Smooth muscle cell (in vitro differentiated cells): ENCODE data around the gene ARHGEF19. TPM values are rescaled to one million over a fixed set of nuclear protein-coding genes. Genes with fewer than 3 reads are reported as not detected.
A peak's percentile ranks its signal among the peaks of the same experiment; 100 is the strongest.

Experiments
- DNase-seq: peaks from one replicate; lab custom pipeline; 2025; ENCODE audit not compliant: unreplicated experiment; lab: John Stamatoyannopoulos, UW
- H2AFZ ChIP-seq: fragments of 200-600 bp; sonication (generic); 2 replicates; pipeline ENCODE4 v1.6.0; 2016; ENCODE audit warnings: antibody characterized with exemption, low read depth, mild to moderate bottlenecking
- H3F3A ChIP-seq: fragments of 200-600 bp; sonication (generic); 2 replicates; pipeline ENCODE4 v1.6.0; 2017; ENCODE audit warnings: antibody characterized with exemption, low read depth
- H3K27ac ChIP-seq: fragments of 200-600 bp; sonication (generic); 2 replicates; pipeline ENCODE4 v1.5.1; 2016; ENCODE audit warnings: low read depth, mild to moderate bottlenecking
- H3K27me3 ChIP-seq: fragments of 200-600 bp; sonication (generic); 2 replicates; pipeline ENCODE4 v1.6.1; 2016; ENCODE audit warnings: low read depth, mild to moderate bottlenecking
- H3K36me3 ChIP-seq: fragments of 200-600 bp; sonication (generic); 2 replicates; pipeline ENCODE4 v1.5.1; 2016; ENCODE audit warnings: low read depth
- H3K4me1 ChIP-seq: fragments of 200-600 bp; sonication (generic); 2 replicates; pipeline ENCODE4 v1.5.1; 2016; ENCODE audit warnings: low read depth
- H3K4me2 ChIP-seq: fragments of 200-600 bp; sonication (generic); 2 replicates; pipeline ENCODE4 v1.6.0; 2016; ENCODE audit warnings: mild to moderate bottlenecking
- H3K4me3 ChIP-seq: fragments of 200-600 bp; sonication (generic); 2 replicates; pipeline ENCODE4 v1.5.1; 2016; ENCODE audit warnings: mild to moderate bottlenecking
- H3K79me2 ChIP-seq: fragments of 200-600 bp; sonication (generic); 2 replicates; pipeline ENCODE4 v1.6.0; 2016; ENCODE audit warnings: low read depth, mild to moderate bottlenecking
- H3K9ac ChIP-seq: fragments of 200-600 bp; sonication (generic); 2 replicates; pipeline ENCODE4 v1.6.0; 2016; ENCODE audit warnings: low read depth
- H3K9me3 ChIP-seq: fragments of 200-600 bp; sonication (generic); replicated peaks from 2 replicates; pipeline ENCODE4 v1.5.1; 2016; ENCODE audit warnings: low read depth
- H4K20me1 ChIP-seq: fragments of 200-600 bp; sonication (generic); 2 replicates; pipeline ENCODE4 v1.6.0; 2016; ENCODE audit warnings: low read depth
- WGBS: methylation state at CpG from one replicate; pipeline ENCODE4 v1.1.7; 2016; ENCODE audit warnings: low lambda C conversion rate; 5-methylcytosine and 5-hydroxymethylcytosine counted together
- polyA plus RNA-seq: library from polyadenylated mRNA; unstranded; fragments of >200 nt; fragmentation: Nextera tagmentation; extraction: Ambion mirVana; gene quantifications from 2 replicates; pipeline ENCODE4 v1.2.1, GENCODE V29; 2016
- total RNA-seq: library from RNA; depleted of rRNA; stranded (reverse); fragments of >200 nt; gene quantifications from 2 replicates; pipeline ENCODE4 v1.2.3, GENCODE V29; 2014
- TF ChIP-seq, protein P1 (sequence below): fragments of 200-600 bp; sonication (generic); IDR thresholded peaks from 2 replicates; pipeline ENCODE4 v1.5.1; 2017; ENCODE audit warnings: borderline replicate concordance, mild to moderate bottlenecking, antibody characterized with exemption; ENCODE audit not compliant: insufficient read depth, poor library complexity, severe bottlenecking

ARHGEF19 gene
- total and polyA plus RNA-seq, 2 experiments from 2014 or later: 32.1 to 45.9 TPM

DNA sequence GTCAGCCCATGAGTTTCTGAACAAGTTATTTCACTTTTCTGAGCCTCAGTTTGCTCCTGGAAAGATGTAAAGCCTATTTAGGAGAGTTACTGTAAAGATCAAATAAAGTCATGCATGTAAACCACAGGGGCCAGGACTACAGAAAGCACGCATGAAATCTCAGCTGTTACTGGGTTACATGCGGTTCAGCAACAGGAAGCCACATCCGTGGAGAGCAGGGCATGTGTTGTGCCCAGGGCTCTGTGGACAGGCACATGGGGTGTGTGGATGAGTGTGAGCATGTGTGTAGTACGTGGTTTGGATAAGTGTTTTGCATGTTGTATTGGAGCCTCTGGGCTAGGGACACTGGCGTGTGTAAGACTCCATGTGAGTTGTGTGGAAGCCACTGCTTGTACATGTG, 54.4 kb downstream of the ARHGEF19 start:
- 95% methylated on average over 5 of the region's 5 CpGs for WGBS
- peaks cover 27% of the 10 kb centered on the region for H3K79me2 ChIP-seq
- H3K27me3 ChIP-seq: no peaks in the 10 kb centered on the region
- no peak overlapping the region for H3K9ac ChIP-seq
- TF ChIP-seq, protein P1, sequence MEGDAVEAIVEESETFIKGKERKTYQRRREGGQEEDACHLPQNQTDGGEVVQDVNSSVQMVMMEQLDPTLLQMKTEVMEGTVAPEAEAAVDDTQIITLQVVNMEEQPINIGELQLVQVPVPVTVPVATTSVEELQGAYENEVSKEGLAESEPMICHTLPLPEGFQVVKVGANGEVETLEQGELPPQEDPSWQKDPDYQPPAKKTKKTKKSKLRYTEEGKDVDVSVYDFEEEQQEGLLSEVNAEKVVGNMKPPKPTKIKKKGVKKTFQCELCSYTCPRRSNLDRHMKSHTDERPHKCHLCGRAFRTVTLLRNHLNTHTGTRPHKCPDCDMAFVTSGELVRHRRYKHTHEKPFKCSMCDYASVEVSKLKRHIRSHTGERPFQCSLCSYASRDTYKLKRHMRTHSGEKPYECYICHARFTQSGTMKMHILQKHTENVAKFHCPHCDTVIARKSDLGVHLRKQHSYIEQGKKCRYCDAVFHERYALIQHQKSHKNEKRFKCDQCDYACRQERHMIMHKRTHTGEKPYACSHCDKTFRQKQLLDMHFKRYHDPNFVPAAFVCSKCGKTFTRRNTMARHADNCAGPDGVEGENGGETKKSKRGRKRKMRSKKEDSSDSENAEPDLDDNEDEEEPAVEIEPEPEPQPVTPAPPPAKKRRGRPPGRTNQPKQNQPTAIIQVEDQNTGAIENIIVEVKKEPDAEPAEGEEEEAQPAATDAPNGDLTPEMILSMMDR: no peak
- no peak overlapping the region for H3K4me2 ChIP-seq
- H3K9me3 ChIP-seq: no peaks in the 10 kb centered on the region
- no peak overlapping the region for H3K4me3 ChIP-seq
- no peak overlapping the region for H3K27ac ChIP-seq
- H3K4me1 ChIP-seq: peaks cover 37% of the 10 kb centered on the region
- H3K36me3 ChIP-seq: no peaks in the 10 kb centered on the region
- peaks cover 3% of the 10 kb centered on the region for H3F3A ChIP-seq
- no peak overlapping the region for H2AFZ ChIP-seq
- no peak for DNase-seq
- H4K20me1 ChIP-seq: peaks cover 27% of the 10 kb centered on the region

DNA sequence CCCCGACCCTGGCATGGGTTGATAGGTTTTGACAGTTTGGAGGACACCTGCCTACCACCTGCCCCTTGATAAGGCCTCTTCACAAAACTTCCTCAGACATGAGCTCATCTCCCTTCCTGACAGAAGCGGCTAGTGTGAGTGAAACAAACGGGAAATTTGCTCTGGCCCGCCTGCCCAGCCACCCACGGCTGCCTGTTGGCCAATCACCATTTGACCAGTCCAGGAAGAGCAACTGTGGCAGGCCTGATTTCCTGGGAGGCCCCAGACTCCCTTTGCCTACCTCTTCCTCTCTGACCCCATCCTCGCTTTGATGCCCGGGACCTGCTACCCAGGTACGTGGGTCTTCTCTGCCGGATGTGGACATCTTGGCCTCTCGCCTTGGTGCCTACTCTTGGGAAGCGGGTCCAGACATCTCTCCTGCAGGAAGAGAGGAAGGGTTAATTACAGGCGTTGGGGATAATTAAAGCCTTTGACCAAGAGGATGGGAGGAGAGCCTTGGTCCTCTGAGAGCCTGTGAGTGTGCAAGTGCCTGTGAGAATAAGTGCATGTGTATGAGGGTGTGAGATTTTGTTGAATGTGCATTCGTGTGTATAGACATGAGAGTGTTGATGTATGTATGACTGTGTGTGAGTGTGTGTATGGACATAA, 55.5 kb downstream of the ARHGEF19 start:
- Histone ChIP-seq H3K27ac (peak overlapping the region; percentile 87), H3K79me2 (peaks cover 37% of the 10 kb centered on the region), H3K9ac (no peak overlapping the region), H3K4me1 (peaks cover 40% of the 10 kb centered on the region), H3K4me2 (peak overlapping the region; percentile 98), H2AFZ (no peak overlapping the region), H3K27me3 (no peaks in the 10 kb centered on the region), H3K4me3 (no peak overlapping the region), H3K36me3 (no peaks in the 10 kb centered on the region), H3K9me3 (no peaks in the 10 kb centered on the region), H4K20me1 (peaks cover 29% of the 10 kb centered on the region), H3F3A (peaks cover 7% of the 10 kb centered on the region)
- TF ChIP-seq, protein P1: no peak
- WGBS: 56% methylated on average over 13 of the region's 13 CpGs
- no peak for DNase-seq

DNA sequence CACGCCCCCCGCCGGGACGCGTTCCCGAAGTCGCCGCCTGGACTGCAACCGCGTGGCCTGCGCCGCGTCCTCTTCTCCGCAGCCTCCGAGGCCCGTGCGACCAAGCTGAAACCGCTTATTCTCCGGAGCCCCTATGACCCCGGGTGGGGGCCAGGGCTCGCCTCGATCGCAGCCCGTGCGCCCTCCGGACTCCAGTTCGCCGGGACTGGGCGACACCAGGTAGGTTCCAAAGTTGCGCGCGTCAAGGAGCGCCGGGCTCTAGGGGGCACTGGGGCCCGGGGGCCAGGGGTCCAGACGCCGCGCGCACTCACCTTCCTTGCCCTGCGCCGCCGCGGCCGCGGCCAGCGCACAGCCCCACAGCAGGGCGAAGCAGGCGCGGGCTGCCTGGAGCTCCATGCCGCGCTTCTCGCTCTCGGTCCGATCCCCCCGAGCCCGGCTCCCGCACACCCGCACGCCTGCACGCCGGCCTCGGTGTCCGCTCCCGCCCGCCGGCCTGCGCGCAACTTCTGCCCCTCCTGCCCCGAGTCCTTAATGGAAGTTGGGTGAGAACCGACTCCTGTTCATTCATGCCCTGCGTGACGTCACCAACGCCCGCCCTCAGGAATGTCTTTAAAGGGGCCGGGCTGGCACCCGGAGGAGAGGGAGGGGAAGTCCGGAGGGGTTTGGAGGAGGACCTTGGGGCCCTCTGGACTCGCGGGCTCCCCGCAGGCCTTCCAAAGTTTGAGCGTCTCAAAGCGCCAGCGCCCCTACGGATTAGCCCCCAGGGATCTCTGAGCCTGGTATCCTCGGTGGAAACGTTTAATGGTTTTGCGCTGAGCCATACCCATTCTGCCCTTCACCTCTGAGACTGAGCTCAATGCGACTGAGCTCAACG, 56.7 kb downstream of the ARHGEF19 start, which contains the start of gene EPHA2:
Gene EPHA2 (minus strand): TSS at position 533 of the 874 bp plus-strand sequence. CDS start 137 bp downstream, at position 396.
- peak within 1 kb of the TSS; percentile 93 for H3K9ac ChIP-seq
- peaks cover 44% of the 10 kb centered on the region for H3K79me2 ChIP-seq
- H3K4me2 ChIP-seq: peak within 1 kb of the TSS; percentile 98
- H4K20me1 ChIP-seq: peaks cover 39% of the 10 kb centered on the region
- peaks cover 7% of the 10 kb centered on the region for H3F3A ChIP-seq
- peak within 1 kb of the TSS; percentile 91 for H3K4me3 ChIP-seq
- 1% methylated on average over 52 of the region's 89 CpGs for WGBS
- no peak within 1 kb of the TSS for H2AFZ ChIP-seq
- DNase-seq: peak; percentile 66
- H3K9me3 ChIP-seq: no peaks in the 10 kb centered on the region
- peaks cover 47% of the 10 kb centered on the region for H3K4me1 ChIP-seq
- H3K36me3 ChIP-seq: no peaks in the 10 kb centered on the region
- H3K27me3 ChIP-seq: no peaks in the 10 kb centered on the region
- H3K27ac ChIP-seq: peak within 1 kb of the TSS; percentile 87
- TF ChIP-seq, protein P1: no peak
